SK-N-SH (cell line): ENCODE measurements around the gene GJB1. TPM values are rescaled to one million over a fixed set of nuclear protein-coding genes. Genes with fewer than 3 reads are reported as not detected.

Experiments
- CTCF ChIA-PET: fragments of 300-600, 350-600 bp; formaldehyde crosslinking; extraction: SDS; loops from one replicate; lab custom pipeline; 2021; lab: Yijun Ruan, JAX
- POLR2A ChIA-PET: fragments of 350-600 bp; sonication (Branson Sonifier 250); formaldehyde crosslinking; extraction: SDS; loops from one replicate; lab custom pipeline; 2020; ENCODE audit warnings: antibody characterized with exemption, inconsistent platforms; lab: Yijun Ruan, JAX
- DNase-seq: peaks from one replicate; pipeline ENCODE4 v3.0.0; 2012
- H2AFZ ChIP-seq: fragments of 200-600 bp; sonication (generic); 2 replicates; pipeline ENCODE4 v1.8.1; 2016; ENCODE audit warnings: antibody characterized with exemption, mild to moderate bottlenecking, low read depth
- H3F3A ChIP-seq: fragments of 200-600 bp; sonication (generic); replicated peaks from 2 replicates; pipeline ENCODE3; 2016; ENCODE audit warnings: antibody characterized with exemption, mild to moderate bottlenecking; ENCODE audit not compliant: insufficient read depth
- H3K27ac ChIP-seq, 2 experiments: fragments of 200-500 bp in 1 of 2; fragments of 200-600 bp in 1 of 2; sonication (Bioruptor generic) in 1 of 2; sonication (generic), shearing (Covaris generic) in 1 of 2; 2 replicates each; pipeline versions ENCODE4 v1.5.1 to v1.6.1; 2014 to 2016; ENCODE audit warnings: low read depth in 2 of 2, inconsistent platforms in 1 of 2, low read length in 1 of 2, mild to moderate bottlenecking in 1 of 2, mixed read lengths in 1 of 2
- H3K27me3 ChIP-seq: fragments of 200-600 bp; sonication (generic), shearing (Covaris generic); 2 replicates; pipeline ENCODE4 v1.6.1; 2016; ENCODE audit warnings: mixed run types; ENCODE audit not compliant: insufficient read depth
- H3K36me3 ChIP-seq, 2 experiments: fragments of 200-500 bp in 1 of 2; fragments of 200-600 bp in 1 of 2; sonication (Bioruptor generic) in 1 of 2; sonication (generic) in 1 of 2; replicated peaks in 1 of 2; 2 replicates each; pipeline versions ENCODE3 to v1.5.1; 2014 to 2016; ENCODE audit warnings: low read length in 1 of 2, mild to moderate bottlenecking in 1 of 2; ENCODE audit not compliant: insufficient read depth in 2 of 2, control insufficient read depth in 1 of 2
- H3K4me1 ChIP-seq, 2 experiments: fragments of 200-500 bp in 1 of 2; fragments of 200-600 bp in 1 of 2; sonication (Bioruptor generic) in 1 of 2; sonication (generic), shearing (Covaris generic) in 1 of 2; 2 replicates each; pipeline versions ENCODE4 v1.5.1 to v1.6.1; 2014 to 2016; ENCODE audit warnings: low read depth in 1 of 2, low read length in 1 of 2, mixed run types in 1 of 2; ENCODE audit not compliant: insufficient read depth in 2 of 2, control insufficient read depth in 1 of 2
- H3K4me2 ChIP-seq: fragments of 200-600 bp; sonication (generic), shearing (Covaris generic); 2 replicates; pipeline ENCODE4 v1.6.1; 2017; ENCODE audit warnings: mixed run types
- H3K4me3 ChIP-seq, 2 experiments: fragments of 200-500 bp in 1 of 2; fragments of 200-600 bp in 1 of 2; sonication (Bioruptor generic) in 1 of 2; sonication (generic), shearing (Covaris generic) in 1 of 2; 2 replicates each; pipeline versions ENCODE4 v1.5.1 to v1.8.1; 2014 to 2016; ENCODE audit warnings: low read depth in 2 of 2, inconsistent platforms in 1 of 2, low read length in 1 of 2, mild to moderate bottlenecking in 1 of 2, mixed read lengths in 1 of 2, moderate library complexity in 1 of 2
- H3K79me2 ChIP-seq: fragments of 200-600 bp; sonication (generic); 2 replicates; pipeline ENCODE4 v1.8.1; 2017; ENCODE audit warnings: mild to moderate bottlenecking; ENCODE audit not compliant: insufficient read depth
- H3K9ac ChIP-seq: fragments of 200-600 bp; sonication (generic); 2 replicates; pipeline ENCODE4 v1.6.1; 2017; ENCODE audit warnings: mixed run types
- H3K9me2 ChIP-seq: fragments of 200-600 bp; sonication (generic); 2 replicates; pipeline ENCODE4 v1.6.1; 2017; ENCODE audit warnings: mixed run types
- H3K9me3 ChIP-seq: fragments of 200-600 bp; sonication (generic); 2 replicates; pipeline ENCODE4 v1.6.1; 2017; ENCODE audit warnings: mixed run types, mild to moderate bottlenecking, moderate library complexity
- H4K20me1 ChIP-seq: fragments of 200-600 bp; sonication (generic); 2 replicates; pipeline ENCODE4 v1.6.1; 2017; ENCODE audit warnings: mild to moderate bottlenecking, mixed run types; ENCODE audit not compliant: insufficient read depth
- EZH2phosphoT487 ChIP-seq: fragments of 200-600 bp; sonication (generic); IDR thresholded peaks from 2 replicates; pipeline ENCODE4 v1.6.1; 2017; ENCODE audit warnings: low read depth, mixed run types, mild to moderate bottlenecking, antibody characterized with exemption, moderate library complexity, borderline replicate concordance
- FOSL2 ChIP-seq: IDR thresholded peaks from 2 replicates; pipeline ENCODE4 v1.4.0; 2012; ENCODE audit warnings: low read depth, mild to moderate bottlenecking, moderate library complexity, borderline replicate concordance
- GABPA ChIP-seq: IDR thresholded peaks from 2 replicates; pipeline ENCODE4 v1.4.0; 2012; ENCODE audit warnings: low read depth, mild to moderate bottlenecking
- GATA2 ChIP-seq: sonication (generic); formaldehyde crosslinking; IDR thresholded peaks from 2 replicates; pipeline ENCODE4 v1.5.0; 2020; ENCODE audit warnings: mild to moderate bottlenecking, missing genetic modification reagents
- MAX ChIP-seq: IDR thresholded peaks from 2 replicates; pipeline ENCODE4 v1.4.0; 2012; ENCODE audit warnings: low read depth
- NFIC ChIP-seq: IDR thresholded peaks from 2 replicates; pipeline ENCODE4 v1.4.0; 2012; ENCODE audit warnings: borderline replicate concordance
- NRF1 ChIP-seq: IDR thresholded peaks from 2 replicates; pipeline ENCODE4 v1.6.1; 2012; ENCODE audit warnings: low read depth, mild to moderate bottlenecking, low read length
- SIN3A ChIP-seq: IDR thresholded peaks from 2 replicates; pipeline ENCODE4 v1.6.1; 2012; ENCODE audit warnings: low read depth, mild to moderate bottlenecking, low read length, moderate library complexity, borderline replicate concordance
- WGBS: methylation state at CpG from one replicate; pipeline ENCODE4 v1.1.6; 2017; ENCODE audit warnings: low lambda C conversion rate; 5-methylcytosine and 5-hydroxymethylcytosine counted together
- polyA plus RNA-seq, 3 experiments: library from polyadenylated mRNA; depleted of rRNA; stranded (reverse); fragments of >200 nt; gene quantifications; 2 replicates each; pipeline ENCODE4 v1.2.3, GENCODE V29; 2012
- TF ChIP-seq, protein P1 (sequence below): fragments of 200-600 bp; sonication (generic); IDR thresholded peaks from 2 replicates; pipeline ENCODE4 v1.6.1; 2017; ENCODE audit warnings: antibody characterized with exemption, mild to moderate bottlenecking, moderate library complexity
- TF ChIP-seq, protein P2 (sequence below): fragments of 150-350 bp; IDR thresholded peaks from 2 replicates; pipeline ENCODE4 v1.6.1; 2017; ENCODE audit warnings: antibody characterized with exemption, low read length, low read depth, borderline replicate concordance
- TF ChIP-seq, protein P3 (sequence below): IDR thresholded peaks from 2 replicates; pipeline ENCODE4; 2012

GJB1 gene
- polyA plus RNA-seq, 1 of the 3 experiments (the other 2 are of a cell fraction) = not detected

- no peak overlapping the region for H3K27ac ChIP-seq
- POLR2A ChIA-PET = no interaction called here
- TF ChIP-seq FOSL2 (no peak), GATA2 (no peak), EZH2phosphoT487 (no peak), NRF1 (no peak), MAX (no peak), GABPA (no peak), NFIC (no peak), SIN3A (no peak)
- TF ChIP-seq, protein P1, sequence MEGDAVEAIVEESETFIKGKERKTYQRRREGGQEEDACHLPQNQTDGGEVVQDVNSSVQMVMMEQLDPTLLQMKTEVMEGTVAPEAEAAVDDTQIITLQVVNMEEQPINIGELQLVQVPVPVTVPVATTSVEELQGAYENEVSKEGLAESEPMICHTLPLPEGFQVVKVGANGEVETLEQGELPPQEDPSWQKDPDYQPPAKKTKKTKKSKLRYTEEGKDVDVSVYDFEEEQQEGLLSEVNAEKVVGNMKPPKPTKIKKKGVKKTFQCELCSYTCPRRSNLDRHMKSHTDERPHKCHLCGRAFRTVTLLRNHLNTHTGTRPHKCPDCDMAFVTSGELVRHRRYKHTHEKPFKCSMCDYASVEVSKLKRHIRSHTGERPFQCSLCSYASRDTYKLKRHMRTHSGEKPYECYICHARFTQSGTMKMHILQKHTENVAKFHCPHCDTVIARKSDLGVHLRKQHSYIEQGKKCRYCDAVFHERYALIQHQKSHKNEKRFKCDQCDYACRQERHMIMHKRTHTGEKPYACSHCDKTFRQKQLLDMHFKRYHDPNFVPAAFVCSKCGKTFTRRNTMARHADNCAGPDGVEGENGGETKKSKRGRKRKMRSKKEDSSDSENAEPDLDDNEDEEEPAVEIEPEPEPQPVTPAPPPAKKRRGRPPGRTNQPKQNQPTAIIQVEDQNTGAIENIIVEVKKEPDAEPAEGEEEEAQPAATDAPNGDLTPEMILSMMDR = no peak
- TF ChIP-seq, protein P2, sequence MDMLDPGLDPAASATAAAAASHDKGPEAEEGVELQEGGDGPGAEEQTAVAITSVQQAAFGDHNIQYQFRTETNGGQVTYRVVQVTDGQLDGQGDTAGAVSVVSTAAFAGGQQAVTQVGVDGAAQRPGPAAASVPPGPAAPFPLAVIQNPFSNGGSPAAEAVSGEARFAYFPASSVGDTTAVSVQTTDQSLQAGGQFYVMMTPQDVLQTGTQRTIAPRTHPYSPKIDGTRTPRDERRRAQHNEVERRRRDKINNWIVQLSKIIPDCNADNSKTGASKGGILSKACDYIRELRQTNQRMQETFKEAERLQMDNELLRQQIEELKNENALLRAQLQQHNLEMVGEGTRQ = no peak
- TF ChIP-seq, protein P3, sequence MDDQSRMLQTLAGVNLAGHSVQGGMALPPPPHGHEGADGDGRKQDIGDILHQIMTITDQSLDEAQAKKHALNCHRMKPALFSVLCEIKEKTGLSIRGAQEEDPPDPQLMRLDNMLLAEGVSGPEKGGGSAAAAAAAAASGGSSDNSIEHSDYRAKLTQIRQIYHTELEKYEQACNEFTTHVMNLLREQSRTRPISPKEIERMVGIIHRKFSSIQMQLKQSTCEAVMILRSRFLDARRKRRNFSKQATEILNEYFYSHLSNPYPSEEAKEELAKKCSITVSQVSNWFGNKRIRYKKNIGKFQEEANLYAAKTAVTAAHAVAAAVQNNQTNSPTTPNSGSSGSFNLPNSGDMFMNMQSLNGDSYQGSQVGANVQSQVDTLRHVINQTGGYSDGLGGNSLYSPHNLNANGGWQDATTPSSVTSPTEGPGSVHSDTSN = no peak
- no peak overlapping the region for H2AFZ ChIP-seq
- H4K20me1 ChIP-seq = no peaks in the 10 kb centered on the region
- 72% methylated on average over 2 of the region's 2 CpGs for WGBS
- no peaks in the 10 kb centered on the region for H3K9me3 ChIP-seq
- peaks cover 16% of the 10 kb centered on the region for H3K79me2 ChIP-seq
- CTCF ChIA-PET = interaction anchor here (1.0 kb wide), 1 partner anchor 72 kb away, joined by 3 read pairs; no protein-coding TSS in a partner anchor
- H3K36me3 ChIP-seq = peaks cover 0 to 34% of the 10 kb centered on the region in 2 experiments
- peaks cover 9 to 12% of the 10 kb centered on the region in 2 experiments; a peak in 2 of 4 replicates for H3K4me1 ChIP-seq
- peak overlapping the region; percentile 96 for H3K4me2 ChIP-seq
- H3K4me3 ChIP-seq = peak overlapping the region in 1 of 2 experiments; percentile 86; a peak in 1 of 4 replicates
- DNase-seq = no peak
- no peak overlapping the region for H3K9ac ChIP-seq
- no peaks in the 10 kb centered on the region for H3K27me3 ChIP-seq
- H3K9me2 ChIP-seq = no peaks in the 10 kb centered on the region
- peaks cover 6% of the 10 kb centered on the region for H3F3A ChIP-seq
These were observed 29.2 kb downstream of the GJB1 start for GRCh38 chrX:71252221-71252620.
